ENCODE data around the gene ABCA9. TPM values are rescaled to one million over a fixed set of nuclear protein-coding genes. Genes with fewer than 3 reads are reported as not detected.

ABCA9 gene
- total RNA-seq, 1 experiment from 2014 or later: not detected

DNA sequence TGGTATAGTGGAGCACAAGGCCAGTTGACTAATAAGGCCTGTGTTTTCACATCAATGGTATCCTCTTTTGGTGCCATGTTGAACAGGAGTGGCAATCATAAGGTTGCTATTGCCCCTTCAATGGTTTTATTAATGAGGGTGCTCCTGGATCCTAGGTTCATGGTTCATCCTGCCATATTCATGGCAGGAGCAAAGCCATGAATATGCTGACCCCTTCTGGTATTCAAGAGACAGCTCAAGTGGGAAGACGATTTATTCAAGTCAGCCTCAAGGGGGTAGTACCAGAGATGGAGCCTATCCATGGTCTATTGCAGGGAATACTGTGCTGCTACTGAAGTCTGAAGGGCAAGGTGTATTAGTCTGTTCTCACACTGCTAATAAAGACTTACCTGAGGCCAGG lies 2.6 kb downstream of the ABCA9 start:
- H4K5ac ChIP-seq (ENCODE audit: insufficient read length, low read depth, low read length): no peak overlapping the region

More for the DNA sequence above, 2.6 kb downstream of the ABCA9 start:
- Histone ChIP-seq H2AFZ (ENCODE audit: low read length) (no peak overlapping the region), H3K79me1 (ENCODE audit: insufficient read depth, low read depth, low read length, poor library complexity, severe bottlenecking) (no peaks in the 10 kb centered on the region), H3K79me2 (ENCODE audit: insufficient read depth, low read length) (no peaks in the 10 kb centered on the region), H3K14ac (ENCODE audit: insufficient read depth, low read length) (no peak overlapping the region), H3K4me1 (ENCODE audit: insufficient read depth, low read length) (no peaks in the 10 kb centered on the region), H4K20me1 (ENCODE audit: control insufficient read depth, insufficient read depth, insufficient read length) (no peaks in the 10 kb centered on the region), H4K8ac (replicated peaks; ENCODE audit: insufficient read length, low read depth, low read length) (no peak overlapping the region), H3K23ac (ENCODE audit: insufficient read length, low read depth, low read length) (no peak overlapping the region), H2BK20ac (ENCODE audit: low read depth, low read length, poor library complexity, severe bottlenecking) (no peak overlapping the region), H2BK12ac (ENCODE audit: insufficient read length, low read depth, low read length) (no peak overlapping the region), H2BK5ac (ENCODE audit: insufficient read length, low read length) (no peak overlapping the region), H3K23me2 (ENCODE audit: insufficient read length, low read depth, low read length, poor library complexity, severe bottlenecking) (no peaks in the 10 kb centered on the region), H4K91ac (ENCODE audit: insufficient read length, low read depth, low read length) (no peak overlapping the region), H3K27ac (ENCODE audit: insufficient read length, low read depth, low read length) (no peak overlapping the region), H3K9ac (ENCODE audit: extremely low read depth, insufficient read length, low read length) (no peak overlapping the region), H3T11ph (ENCODE audit: low read length) (no peak overlapping the region), H3K4me2 (ENCODE audit: insufficient read depth, insufficient read length, low read length) (no peak overlapping the region), H3K18ac (ENCODE audit: insufficient read length, low read depth, low read length) (no peak overlapping the region), H2BK120ac (ENCODE audit: low read depth, low read length, poor library complexity, severe bottlenecking) (no peak overlapping the region), H3K56ac (ENCODE audit: insufficient read length, low read depth, low read length) (no peak overlapping the region), H3K9me3 (ENCODE audit: control insufficient read depth, low read depth, low read length) (no peaks in the 10 kb centered on the region), H2BK15ac (ENCODE audit: low read depth, low read length) (no peak overlapping the region), H2AK5ac (ENCODE audit: insufficient read length, low read length) (no peak overlapping the region), H3K27me3 (ENCODE audit: insufficient read depth, low read length) (no peaks in the 10 kb centered on the region), H3K4ac (ENCODE audit: low read depth, low read length) (no peak overlapping the region)
- no CpG with 5 or more reads among the region's 1 CpG for WGBS (ENCODE audit: extremely low coverage, insufficient read length, low lambda C conversion rate)
- TF ChIP-seq, protein P1, sequence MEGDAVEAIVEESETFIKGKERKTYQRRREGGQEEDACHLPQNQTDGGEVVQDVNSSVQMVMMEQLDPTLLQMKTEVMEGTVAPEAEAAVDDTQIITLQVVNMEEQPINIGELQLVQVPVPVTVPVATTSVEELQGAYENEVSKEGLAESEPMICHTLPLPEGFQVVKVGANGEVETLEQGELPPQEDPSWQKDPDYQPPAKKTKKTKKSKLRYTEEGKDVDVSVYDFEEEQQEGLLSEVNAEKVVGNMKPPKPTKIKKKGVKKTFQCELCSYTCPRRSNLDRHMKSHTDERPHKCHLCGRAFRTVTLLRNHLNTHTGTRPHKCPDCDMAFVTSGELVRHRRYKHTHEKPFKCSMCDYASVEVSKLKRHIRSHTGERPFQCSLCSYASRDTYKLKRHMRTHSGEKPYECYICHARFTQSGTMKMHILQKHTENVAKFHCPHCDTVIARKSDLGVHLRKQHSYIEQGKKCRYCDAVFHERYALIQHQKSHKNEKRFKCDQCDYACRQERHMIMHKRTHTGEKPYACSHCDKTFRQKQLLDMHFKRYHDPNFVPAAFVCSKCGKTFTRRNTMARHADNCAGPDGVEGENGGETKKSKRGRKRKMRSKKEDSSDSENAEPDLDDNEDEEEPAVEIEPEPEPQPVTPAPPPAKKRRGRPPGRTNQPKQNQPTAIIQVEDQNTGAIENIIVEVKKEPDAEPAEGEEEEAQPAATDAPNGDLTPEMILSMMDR (conservative IDR thresholded peaks at IDR 0.05): peak; percentile 66
- Mint-ChIP-seq H3K4me3 (no peak overlapping the region), H3K27me3 (ENCODE audit: low read depth) (no peaks in the 10 kb centered on the region), H3K9me3 (no peaks in the 10 kb centered on the region), H3K27ac (no peak overlapping the region), H3K4me1 (0 out of 4 replicates have a peak, but pooled peaks cover 2 to 4% of the 10 kb centered on the region in 2 experiments), H3K36me3 (ENCODE audit: insufficient read depth in 1 of 3, low read depth in 3 of 3) (no peaks in the 10 kb centered on the region)
- peak; percentile 46 for DNase-seq

Measured in H9 (cell line).